Measurements from ENCODE around the gene BARHL2. TPM values are rescaled to one million over a fixed set of nuclear protein-coding genes. Genes with fewer than 3 reads are reported as not detected.

The BARHL2 gene
- total RNA-seq, 5 donors from 2014 or later (not counting 1 experiment from before 2014, with no cell fraction given): not detected

DNA sequence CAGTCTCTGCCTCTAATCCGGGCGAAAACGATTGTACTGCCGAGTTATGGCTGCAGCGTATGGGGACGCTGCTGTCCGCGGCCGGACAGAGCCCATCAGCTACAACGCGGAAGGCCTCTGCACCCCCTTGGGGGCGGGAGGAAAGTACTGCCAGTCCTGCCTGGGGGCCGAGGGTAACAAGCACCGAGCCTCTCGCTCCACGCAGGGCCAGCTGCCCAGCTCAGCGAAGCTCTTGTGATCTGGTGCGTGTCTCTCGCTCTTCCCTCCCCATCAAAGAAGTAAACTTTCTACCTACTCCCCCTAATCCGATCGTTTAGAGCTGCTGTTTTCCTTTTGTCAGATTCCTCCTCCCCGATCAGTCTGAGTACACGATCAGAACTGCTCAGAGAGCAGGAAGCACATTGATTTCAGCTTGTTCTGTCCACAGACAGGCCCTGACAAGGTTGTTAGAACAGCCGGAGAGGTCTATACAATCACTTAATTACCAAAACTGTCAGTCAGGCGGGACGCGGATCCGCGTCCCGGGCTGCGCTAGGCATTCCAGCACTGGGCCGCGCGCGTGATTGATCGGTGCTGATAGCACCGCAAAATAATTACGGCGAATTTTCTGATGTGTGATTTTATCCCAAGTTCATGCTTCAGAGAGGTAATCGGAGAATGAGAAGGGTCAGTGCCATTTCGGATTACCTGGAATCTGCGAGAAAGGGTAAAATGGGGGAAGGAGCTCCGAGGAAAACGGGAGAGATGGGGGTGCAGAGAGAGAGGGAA is 8.7 kb upstream of the BARHL2 start:
- no peak for DNase-seq
- Histone ChIP-seq H3K27ac (ENCODE audit: low read length) (no peak overlapping the region), H3K4me3 (ENCODE audit: control insufficient read depth in 1 of 2, extremely low read depth in 1 of 2, low read length in 1 of 2) (peak overlapping the region in 1 of 2 donors; percentile 53), H3K9me3 (no peaks in the 10 kb centered on the region), H3K27me3 (replicated peaks in 1 of 2; ENCODE audit: control insufficient read depth in 2 of 2, extremely low read depth in 1 of 2, insufficient read depth in 2 of 2, low read length in 1 of 2) (peaks cover 30 to 75% of the 10 kb centered on the region in 2 experiments), H3K4me1 (ENCODE audit: control insufficient read depth in 1 of 2, extremely low read depth in 1 of 2, insufficient read depth in 2 of 2, low read length in 2 of 2) (peaks cover 12 to 72% of the 10 kb centered on the region in 2 experiments), H3K36me3 (ENCODE audit: control insufficient read depth in 2 of 2, extremely low read depth in 1 of 2, insufficient read depth in 1 of 2, low read length in 1 of 2) (no peaks in the 10 kb centered on the region)
- Mint-ChIP-seq H3K36me3 (no peaks in the 10 kb centered on the region), H3K27me3 (peaks cover 84 to 95% of the 10 kb centered on the region in 2 donors), H3K27ac (peak overlapping the region in 1 of 2 donors; percentile 69), H3K4me3 (peak overlapping the region; percentile 37 to 75 (median 65)), H3K9me3 (peaks cover 4% of the 10 kb centered on the region in 3 donors), H3K4me1 (peaks cover 61 to 88% (median 71%) of the 10 kb centered on the region in 3 donors)
- ChIA-PET POLR2A (no interaction called here), CTCF (no interaction called here)
- peak in 1 of 4 experiments; percentile 45 for ATAC-seq (replicated peaks in 1 of 4)
- WGBS (ENCODE audit: insufficient coverage): 14% methylated on average over 35 of the region's 44 CpGs

GRCh38 chr1:90724926-90725656 is 8.0 kb upstream of the BARHL2 start:
- ATAC-seq (replicated peaks in 1 of 4): no peak
- no peak overlapping the region for H3K27ac ChIP-seq (ENCODE audit: low read length)
- Mint-ChIP-seq H3K27ac (peak overlapping the region in 1 of 2 donors; percentile 4), H3K9me3 (peaks cover 10 to 11% (median 10%) of the 10 kb centered on the region in 3 donors), H3K4me1 (peaks cover 58 to 86% (median 65%) of the 10 kb centered on the region in 3 donors), H3K27me3 (peaks cover 86 to 97% of the 10 kb centered on the region in 2 donors), H3K36me3 (no peaks in the 10 kb centered on the region), H3K4me3 (peak overlapping the region; percentile 13 to 75 (median 65))
- H3K36me3 ChIP-seq (ENCODE audit: control insufficient read depth in 2 of 2, extremely low read depth in 1 of 2, insufficient read depth in 1 of 2, low read length in 1 of 2): no peaks in the 10 kb centered on the region
- 14% methylated on average over 20 of the region's 52 CpGs for WGBS (ENCODE audit: insufficient coverage)
- peaks cover 10 to 65% of the 10 kb centered on the region in 2 experiments for H3K4me1 ChIP-seq (ENCODE audit: control insufficient read depth in 1 of 2, extremely low read depth in 1 of 2, insufficient read depth in 2 of 2, low read length in 2 of 2)
- DNase-seq: no peak
- no peaks in the 10 kb centered on the region for H3K9me3 ChIP-seq
- H3K27me3 ChIP-seq (replicated peaks in 1 of 2; ENCODE audit: control insufficient read depth in 2 of 2, extremely low read depth in 1 of 2, insufficient read depth in 2 of 2, low read length in 1 of 2): peaks cover 25 to 73% of the 10 kb centered on the region in 2 experiments
- CTCF ChIA-PET: no interaction called here
- POLR2A ChIA-PET: no interaction called here
- H3K4me3 ChIP-seq (ENCODE audit: control insufficient read depth in 1 of 2, extremely low read depth in 1 of 2, low read length in 1 of 2): peak overlapping the region in 1 of 2 donors; percentile 53

- Mint-ChIP-seq H3K4me3 (peak overlapping the region in 2 of 3 donors; percentile 13 to 75), H3K27ac (peak overlapping the region in 1 of 2 donors; percentile 57)
These were observed 7.3 kb upstream of the BARHL2 start for GRCh38 chr1:90724361-90724760.

DNA sequence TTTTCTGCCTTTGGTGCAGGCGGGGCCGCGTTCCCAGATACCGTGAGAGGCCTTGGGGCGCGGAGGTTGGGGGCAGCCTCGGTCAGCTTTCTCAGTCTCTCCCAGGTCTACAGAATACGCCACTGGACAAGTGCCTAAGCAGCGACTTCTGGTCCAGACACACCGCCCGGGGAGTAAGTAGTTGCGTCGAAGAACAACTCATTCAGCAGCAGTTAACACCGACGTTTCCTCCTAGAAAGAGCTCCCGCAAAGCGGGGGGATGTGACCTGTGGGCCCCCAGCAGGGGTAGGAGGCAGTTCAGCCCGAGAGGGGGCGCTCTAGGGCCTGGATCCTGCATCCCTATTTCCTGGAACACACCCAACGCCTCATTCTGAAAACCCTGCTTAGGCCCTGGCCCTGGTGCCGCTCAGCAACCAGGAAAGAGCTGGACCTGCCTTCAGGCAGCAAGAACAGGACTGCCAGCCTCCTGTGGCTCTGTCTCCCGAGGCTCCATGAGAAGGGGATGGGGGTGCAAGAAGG is 6.5 kb upstream of the BARHL2 start:
- H3K4me3 Mint-ChIP-seq: peak overlapping the region; percentile 49 to 75 (median 59)
- no peaks in the 10 kb centered on the region for H3K9me3 ChIP-seq
- H3K27me3 Mint-ChIP-seq: peaks cover 87 to 96% of the 10 kb centered on the region in 2 donors
- H3K4me1 ChIP-seq (ENCODE audit: control insufficient read depth in 1 of 2, extremely low read depth in 1 of 2, insufficient read depth in 2 of 2, low read length in 2 of 2): peaks cover 5 to 58% of the 10 kb centered on the region in 2 experiments
- no peaks in the 10 kb centered on the region for H3K36me3 ChIP-seq (ENCODE audit: control insufficient read depth in 2 of 2, extremely low read depth in 1 of 2, insufficient read depth in 1 of 2, low read length in 1 of 2)
- no peak for ATAC-seq (replicated peaks in 1 of 4)
- CTCF ChIA-PET: no interaction called here
- no peak overlapping the region for H3K27ac ChIP-seq (ENCODE audit: low read length)
- peaks cover 23 to 74% of the 10 kb centered on the region in 2 experiments for H3K27me3 ChIP-seq (replicated peaks in 1 of 2; ENCODE audit: control insufficient read depth in 2 of 2, extremely low read depth in 1 of 2, insufficient read depth in 2 of 2, low read length in 1 of 2)
- POLR2A ChIA-PET: no interaction called here
- DNase-seq: no peak
- H3K4me1 Mint-ChIP-seq: peaks cover 53 to 78% (median 60%) of the 10 kb centered on the region in 3 donors
- peak overlapping the region; percentile 15 to 70 for H3K4me3 ChIP-seq (ENCODE audit: control insufficient read depth in 1 of 2, extremely low read depth in 1 of 2, low read length in 1 of 2)
- H3K36me3 Mint-ChIP-seq: peaks cover 3% of the 10 kb centered on the region
- WGBS (ENCODE audit: insufficient coverage): 8% methylated on average over 19 of the region's 22 CpGs
- peaks cover 10 to 13% (median 11%) of the 10 kb centered on the region in 3 donors for H3K9me3 Mint-ChIP-seq
- no peak overlapping the region for H3K27ac Mint-ChIP-seq

More at GRCh38 chr1:90724361-90724760, 7.3 kb upstream of the BARHL2 start:
- Histone ChIP-seq H3K4me1 (ENCODE audit: control insufficient read depth in 1 of 2, extremely low read depth in 1 of 2, insufficient read depth in 2 of 2, low read length in 2 of 2) (peaks cover 5 to 62% of the 10 kb centered on the region in 2 experiments), H3K36me3 (ENCODE audit: control insufficient read depth in 2 of 2, extremely low read depth in 1 of 2, insufficient read depth in 1 of 2, low read length in 1 of 2) (no peaks in the 10 kb centered on the region), H3K9me3 (no peaks in the 10 kb centered on the region), H3K27ac (ENCODE audit: low read length) (no peak overlapping the region), H3K27me3 (replicated peaks in 1 of 2; ENCODE audit: control insufficient read depth in 2 of 2, extremely low read depth in 1 of 2, insufficient read depth in 2 of 2, low read length in 1 of 2) (peaks cover 23 to 74% of the 10 kb centered on the region in 2 experiments), H3K4me3 (ENCODE audit: control insufficient read depth in 1 of 2, extremely low read depth in 1 of 2, low read length in 1 of 2) (no peak overlapping the region)
- peaks cover 10 to 11% (median 11%) of the 10 kb centered on the region in 3 donors for H3K9me3 Mint-ChIP-seq
- H3K36me3 Mint-ChIP-seq: no peaks in the 10 kb centered on the region
- POLR2A ChIA-PET: no interaction called here
- H3K4me1 Mint-ChIP-seq: peaks cover 52 to 79% (median 60%) of the 10 kb centered on the region in 3 donors
- DNase-seq (no peak), ATAC-seq (replicated peaks in 1 of 4) (no peak)
- H3K27me3 Mint-ChIP-seq: peaks cover 85 to 95% of the 10 kb centered on the region in 2 donors
- 20% methylated on average over 11 of the region's 19 CpGs for WGBS (ENCODE audit: insufficient coverage)
- CTCF ChIA-PET: no interaction called here

- peak overlapping the region in 1 of 2 donors; percentile 13 for H3K27ac Mint-ChIP-seq
These were observed 5.9 kb upstream of the BARHL2 start for GRCh38 chr1:90722874-90723589.

More at GRCh38 chr1:90722874-90723589, 5.9 kb upstream of the BARHL2 start:
- no peak for DNase-seq
- Histone ChIP-seq H3K9me3 (no peaks in the 10 kb centered on the region), H3K27ac (ENCODE audit: low read length) (no peak overlapping the region), H3K27me3 (replicated peaks in 1 of 2; ENCODE audit: control insufficient read depth in 2 of 2, extremely low read depth in 1 of 2, insufficient read depth in 2 of 2, low read length in 1 of 2) (peaks cover 19 to 77% of the 10 kb centered on the region in 2 experiments), H3K4me1 (ENCODE audit: control insufficient read depth in 1 of 2, extremely low read depth in 1 of 2, insufficient read depth in 2 of 2, low read length in 2 of 2) (peaks cover 2 to 61% of the 10 kb centered on the region in 2 experiments), H3K4me3 (ENCODE audit: control insufficient read depth in 1 of 2, extremely low read depth in 1 of 2, low read length in 1 of 2) (peak overlapping the region; percentile 15 to 70), H3K36me3 (ENCODE audit: control insufficient read depth in 2 of 2, extremely low read depth in 1 of 2, insufficient read depth in 1 of 2, low read length in 1 of 2) (no peaks in the 10 kb centered on the region)
- Mint-ChIP-seq H3K27me3 (peaks cover 84 to 94% of the 10 kb centered on the region in 2 donors), H3K9me3 (peaks cover 9 to 13% (median 11%) of the 10 kb centered on the region in 3 donors), H3K4me3 (peak overlapping the region; percentile 49 to 75 (median 59)), H3K4me1 (peaks cover 50 to 77% (median 57%) of the 10 kb centered on the region in 3 donors), H3K36me3 (peaks cover 3% of the 10 kb centered on the region)
- POLR2A ChIA-PET: no interaction called here
- CTCF ChIA-PET: no interaction called here
- no peak for ATAC-seq (replicated peaks in 1 of 4)
- 20% methylated on average over 7 of the region's 12 CpGs for WGBS (ENCODE audit: insufficient coverage)
